ENCODE measurements around the gene ABCC6. TPM values are rescaled to one million over a fixed set of nuclear protein-coding genes. Genes with fewer than 3 reads are reported as not detected.

Gene ABCC6
- total and polyA plus RNA-seq, 3 donors from 2014 or later = 0.87 to 1.5 (median 1.0) TPM

GRCh38 chr16:16112450-16113053 is 110.7 kb downstream of the ABCC6 start:
- Histone ChIP-seq H3K4me1 (no peaks in the 10 kb centered on the region), H3K27me3 (no peaks in the 10 kb centered on the region), H3K36me3 (ENCODE audit: low read depth, missing control alignments) (no peaks in the 10 kb centered on the region), H3K27ac (no peak overlapping the region), H3K9me3 (no peaks in the 10 kb centered on the region), H3K4me3 (no peak overlapping the region)
- DNase-seq = no peak
- no peak for TF ChIP-seq POLR2A (IDR thresholded peaks at IDR 0.05)
- TF ChIP-seq, protein P1, sequence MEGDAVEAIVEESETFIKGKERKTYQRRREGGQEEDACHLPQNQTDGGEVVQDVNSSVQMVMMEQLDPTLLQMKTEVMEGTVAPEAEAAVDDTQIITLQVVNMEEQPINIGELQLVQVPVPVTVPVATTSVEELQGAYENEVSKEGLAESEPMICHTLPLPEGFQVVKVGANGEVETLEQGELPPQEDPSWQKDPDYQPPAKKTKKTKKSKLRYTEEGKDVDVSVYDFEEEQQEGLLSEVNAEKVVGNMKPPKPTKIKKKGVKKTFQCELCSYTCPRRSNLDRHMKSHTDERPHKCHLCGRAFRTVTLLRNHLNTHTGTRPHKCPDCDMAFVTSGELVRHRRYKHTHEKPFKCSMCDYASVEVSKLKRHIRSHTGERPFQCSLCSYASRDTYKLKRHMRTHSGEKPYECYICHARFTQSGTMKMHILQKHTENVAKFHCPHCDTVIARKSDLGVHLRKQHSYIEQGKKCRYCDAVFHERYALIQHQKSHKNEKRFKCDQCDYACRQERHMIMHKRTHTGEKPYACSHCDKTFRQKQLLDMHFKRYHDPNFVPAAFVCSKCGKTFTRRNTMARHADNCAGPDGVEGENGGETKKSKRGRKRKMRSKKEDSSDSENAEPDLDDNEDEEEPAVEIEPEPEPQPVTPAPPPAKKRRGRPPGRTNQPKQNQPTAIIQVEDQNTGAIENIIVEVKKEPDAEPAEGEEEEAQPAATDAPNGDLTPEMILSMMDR (IDR thresholded peaks at IDR 0.05) = no peak
- intact Hi-C loops (cut with DNase I; ENCODE audit: low total_unique reads) = no loop called here
- 78 to 81% methylated on average over 8 of the region's 8 CpGs for WGBS, 2 donors

DNA sequence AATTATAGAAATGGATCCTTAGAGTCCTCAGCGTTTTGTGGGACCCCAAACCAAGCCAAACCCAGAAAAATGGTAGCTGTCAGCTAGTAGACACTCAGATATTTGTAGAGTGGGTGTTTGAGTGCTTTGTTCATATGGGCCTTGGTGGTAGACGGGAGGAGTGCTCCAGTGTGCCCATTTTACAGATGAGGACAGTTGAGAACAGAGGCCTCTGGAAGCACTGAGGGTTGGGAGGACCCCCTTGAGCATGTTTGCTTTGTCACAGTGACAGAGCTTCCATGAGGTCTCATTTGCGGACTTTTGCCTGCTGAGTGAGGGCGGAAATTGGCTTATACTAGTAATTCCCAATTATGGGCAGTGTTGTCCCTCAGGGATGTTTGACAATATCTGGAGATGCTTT is 111.7 kb downstream of the ABCC6 start:
- H3K27me3 ChIP-seq = no peaks in the 10 kb centered on the region
- TF ChIP-seq, protein P1 (IDR thresholded peaks at IDR 0.05) = no peak
- TF ChIP-seq POLR2A (IDR thresholded peaks at IDR 0.05) = no peak
- DNase-seq = no peak
- H3K4me3 ChIP-seq = no peak overlapping the region
- no peaks in the 10 kb centered on the region for H3K4me1 ChIP-seq
- intact Hi-C loops (cut with DNase I; ENCODE audit: low total_unique reads) = no loop called here
- H3K27ac ChIP-seq = no peak overlapping the region
- H3K36me3 ChIP-seq (ENCODE audit: low read depth, missing control alignments) = no peaks in the 10 kb centered on the region
- 96 to 100% methylated on average over 4 of the region's 4 CpGs for WGBS, 2 donors
- no peaks in the 10 kb centered on the region for H3K9me3 ChIP-seq

- intact Hi-C loops (cut with DNase I; ENCODE audit: low total_unique reads) = no loop called here
- TF ChIP-seq POLR2A (IDR thresholded peaks at IDR 0.05) = no peak
- TF ChIP-seq, protein P1 (IDR thresholded peaks at IDR 0.05) = no peak
- no peaks in the 10 kb centered on the region for H3K36me3 ChIP-seq (ENCODE audit: low read depth, missing control alignments)
- no peak overlapping the region for H3K4me3 ChIP-seq
- H3K9me3 ChIP-seq = no peaks in the 10 kb centered on the region
- H3K4me1 ChIP-seq = no peaks in the 10 kb centered on the region
- 93 to 95% methylated on average over 9 of the region's 9 CpGs for WGBS, 2 donors
- no peaks in the 10 kb centered on the region for H3K27me3 ChIP-seq
- DNase-seq = no peak
- no peak overlapping the region for H3K27ac ChIP-seq
Measured at GRCh38 chr16:16110111-16110490, 113.2 kb downstream of the ABCC6 start.

DNA sequence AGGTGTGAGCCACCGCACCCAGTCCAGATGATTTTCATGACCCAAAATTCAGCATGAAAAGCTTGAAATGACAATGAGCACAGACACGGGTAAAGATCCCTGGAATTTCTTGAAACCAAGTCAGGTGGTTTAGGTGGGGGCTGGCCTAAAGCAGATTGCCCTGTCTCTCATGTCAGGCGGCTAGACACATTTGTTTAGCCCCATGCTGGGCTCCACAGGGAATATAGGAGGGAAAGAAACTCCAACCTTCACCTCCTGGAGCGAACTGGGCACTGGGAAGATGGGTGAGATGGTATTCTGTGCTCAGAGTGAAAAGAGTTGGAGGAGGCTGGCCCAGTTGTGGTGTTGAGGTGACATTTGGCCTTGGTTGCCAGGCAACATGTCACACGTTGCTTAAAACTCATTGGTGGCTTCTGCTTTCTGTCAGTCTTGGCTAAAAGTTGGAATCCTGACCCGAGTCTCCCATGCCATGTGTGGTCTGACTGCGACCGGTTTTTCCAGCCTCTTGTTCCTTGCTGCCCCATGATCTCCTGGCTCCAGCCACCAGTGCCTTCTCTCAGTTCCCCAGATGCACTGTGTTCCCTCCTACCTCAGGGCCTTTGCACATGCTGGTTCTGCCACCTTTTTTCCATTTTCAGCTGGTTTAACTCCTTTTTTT is 113.7 kb downstream of the ABCC6 start:
- H3K27ac ChIP-seq = no peak overlapping the region
- no peaks in the 10 kb centered on the region for H3K27me3 ChIP-seq
- no peak overlapping the region for H3K4me3 ChIP-seq
- H3K4me1 ChIP-seq = no peaks in the 10 kb centered on the region
- intact Hi-C loops (cut with DNase I; ENCODE audit: low total_unique reads) = no loop called here
- H3K9me3 ChIP-seq = no peaks in the 10 kb centered on the region
- no peak for TF ChIP-seq POLR2A (IDR thresholded peaks at IDR 0.05)
- TF ChIP-seq, protein P1 (IDR thresholded peaks at IDR 0.05) = no peak
- no peaks in the 10 kb centered on the region for H3K36me3 ChIP-seq (ENCODE audit: low read depth, missing control alignments)
- WGBS, 2 donors = 83 to 86% methylated on average over 8 of the region's 8 CpGs
- no peak for DNase-seq

- H3K27me3 ChIP-seq = no peaks in the 10 kb centered on the region
- DNase-seq = no peak
- H3K4me3 ChIP-seq = no peak overlapping the region
- 83 to 85% methylated on average over 6 of the region's 6 CpGs for WGBS, 2 donors
- no peak overlapping the region for H3K27ac ChIP-seq
- no peaks in the 10 kb centered on the region for H3K4me1 ChIP-seq
- no peaks in the 10 kb centered on the region for H3K9me3 ChIP-seq
- intact Hi-C loops (cut with DNase I; ENCODE audit: low total_unique reads) = no loop called here
- no peaks in the 10 kb centered on the region for H3K36me3 ChIP-seq (ENCODE audit: low read depth, missing control alignments)
- no peak for TF ChIP-seq POLR2A (IDR thresholded peaks at IDR 0.05)
- TF ChIP-seq, protein P1 (IDR thresholded peaks at IDR 0.05) = no peak
Measured at GRCh38 chr16:16108759-16109158, 114.5 kb downstream of the ABCC6 start.

Measured in testis (tissue), 3 donors.